HepG2 (cell line): ENCODE results near the gene KHK. TPM values are rescaled to one million over a fixed set of nuclear protein-coding genes. Genes with fewer than 3 reads are reported as not detected.
A peak's percentile ranks its signal among the peaks of the same experiment; 100 is the strongest.

Source experiments
- ARHGAP35 ChIP-seq: sonication (generic); formaldehyde crosslinking; IDR thresholded peaks from 2 replicates; pipeline ENCODE4 v1.9.0; 2022; ENCODE audit warnings: mild to moderate bottlenecking, inconsistent platforms, moderate library complexity, missing genetic modification reagents, borderline replicate concordance
- FIP1L1 ChIP-seq: fragments of 200-400 bp; formaldehyde crosslinking; IDR thresholded peaks from 2 replicates; pipeline ENCODE4 v1.6.1; 2018; ENCODE audit warnings: low read depth, mild to moderate bottlenecking, low read length, moderate library complexity, borderline replicate concordance; ENCODE audit not compliant: insufficient read depth
- FOXK1 ChIP-seq: sonication (generic); formaldehyde crosslinking; IDR thresholded peaks from 2 replicates; pipeline ENCODE4 v1.4.0; 2020; ENCODE audit warnings: low read depth, missing genetic modification reagents, borderline replicate concordance
- MXI1 ChIP-seq: IDR thresholded peaks from 3 replicates; pipeline ENCODE4 v1.6.1; 2012; ENCODE audit warnings: low read depth, low read length, inconsistent platforms, borderline replicate concordance
- RBM22 ChIP-seq: fragments of 200-400 bp; formaldehyde crosslinking; optimal IDR thresholded peaks from 2 replicates; pipeline ENCODE3; 2017; ENCODE audit warnings: mild to moderate bottlenecking, low read length, moderate library complexity
- TOPORS ChIP-seq: sonication (generic); formaldehyde crosslinking; IDR thresholded peaks from 2 replicates; pipeline ENCODE4 v1.8.0; 2023; ENCODE audit warnings: mild to moderate bottlenecking, missing genetic modification reagents
- ZBTB38 ChIP-seq: sonication (generic); formaldehyde crosslinking; IDR thresholded peaks from 2 replicates; pipeline ENCODE4 v1.5.1; 2020; ENCODE audit warnings: mild to moderate bottlenecking, missing genetic modification reagents
- ZFP90 ChIP-seq: sonication (generic); formaldehyde crosslinking; IDR thresholded peaks from 2 replicates; pipeline ENCODE4 v1.8.0; 2022; ENCODE audit warnings: missing genetic modification reagents, mild to moderate bottlenecking, inconsistent platforms, borderline replicate concordance
- ZNF224 ChIP-seq: sonication (generic); formaldehyde crosslinking; IDR thresholded peaks from 2 replicates; pipeline ENCODE4 v1.5.0; 2020; ENCODE audit warnings: mild to moderate bottlenecking, missing genetic modification reagents
- ZNF235 ChIP-seq: sonication (generic); formaldehyde crosslinking; IDR thresholded peaks from 2 replicates; pipeline ENCODE4 v1.8.1; 2023; ENCODE audit warnings: mild to moderate bottlenecking, missing genetic modification reagents, borderline replicate concordance
- ZNF496 ChIP-seq: sonication (generic); formaldehyde crosslinking; IDR thresholded peaks from 2 replicates; pipeline ENCODE4 v1.8.1; 2023; ENCODE audit warnings: mild to moderate bottlenecking, moderate library complexity, missing genetic modification reagents; ENCODE audit not compliant: insufficient replicate concordance
- ZNF772 ChIP-seq: sonication (generic); formaldehyde crosslinking; IDR thresholded peaks from 2 replicates; pipeline ENCODE4 v1.5.0; 2020; ENCODE audit warnings: mild to moderate bottlenecking, missing genetic modification reagents
- ZNF788 ChIP-seq: sonication (generic); formaldehyde crosslinking; IDR thresholded peaks from 2 replicates; pipeline ENCODE4 v1.5.0; 2020; ENCODE audit warnings: mild to moderate bottlenecking, missing genetic modification reagents, borderline replicate concordance
- ZSCAN21 ChIP-seq: sonication (generic); formaldehyde crosslinking; IDR thresholded peaks from 2 replicates; pipeline ENCODE4 v1.8.0; 2022; ENCODE audit warnings: mild to moderate bottlenecking, missing genetic modification reagents, moderate library complexity, borderline replicate concordance
- ZSCAN31 ChIP-seq: sonication (generic); formaldehyde crosslinking; IDR thresholded peaks from 2 replicates; pipeline ENCODE4 v1.5.0; 2020; ENCODE audit warnings: low read depth, mild to moderate bottlenecking, missing genetic modification reagents
- polyA plus RNA-seq, 8 experiments: library from polyadenylated mRNA; depleted of rRNA in 3 of 8; stranded (reverse) in 7 of 8; unstranded in 1 of 8; fragments of >200 nt; fragmentation: Illumina TruSeq in 4 of 8; extraction: Trizol in 4 of 8; gene quantifications; 2 replicates each; pipeline versions ENCODE4 v1.2.1 to v1.2.3, GENCODE V29; 2011 to 2016; ENCODE audit warnings: low read depth in 4 of 8, missing spikeins in 1 of 8, mixed read lengths in 1 of 8; ENCODE audit not compliant: insufficient read depth in 1 of 8
- total RNA-seq, 5 experiments: library from RNA; depleted of rRNA; stranded (reverse); fragments of >200 nt; fragmentation: Illumina TruSeq; extraction: Trizol; gene quantifications; 2 replicates each; pipeline ENCODE4 v1.2.3, GENCODE V29; 2016; ENCODE audit warnings: low read depth in 1 of 5
- TF ChIP-seq, protein P1 (sequence below): IDR thresholded peaks from 2 replicates; pipeline ENCODE4 v1.6.1; 2012; ENCODE audit warnings: inconsistent platforms
- TF ChIP-seq, protein P2 (sequence below): sonication (generic); formaldehyde crosslinking; conservative IDR thresholded peaks from 2 replicates; pipeline ENCODE4 v1.8.0; 2022; ENCODE audit warnings: missing genetic modification reagents
- TF ChIP-seq, protein P3 (sequence below): sonication (generic); formaldehyde crosslinking; IDR thresholded peaks from 2 replicates; pipeline ENCODE4 v1.8.0; 2023; ENCODE audit warnings: mild to moderate bottlenecking, missing genetic modification reagents
- TF ChIP-seq, protein P4 (sequence below): sonication (generic); formaldehyde crosslinking; IDR thresholded peaks from 2 replicates; pipeline ENCODE4 v1.4.0; 2020; ENCODE audit warnings: missing genetic modification reagents
- TF ChIP-seq, protein P5 (sequence below): sonication (generic); formaldehyde crosslinking; conservative IDR thresholded peaks from 2 replicates; pipeline ENCODE4 v1.8.0; 2022; ENCODE audit warnings: low read depth, missing genetic modification reagents

Gene KHK
- total and polyA plus RNA-seq, 2 of the 13 experiments (the other 11 are each of a cell fraction or from before 2014, with no cell fraction given) = 40.9 to 99.2 TPM

DNA sequence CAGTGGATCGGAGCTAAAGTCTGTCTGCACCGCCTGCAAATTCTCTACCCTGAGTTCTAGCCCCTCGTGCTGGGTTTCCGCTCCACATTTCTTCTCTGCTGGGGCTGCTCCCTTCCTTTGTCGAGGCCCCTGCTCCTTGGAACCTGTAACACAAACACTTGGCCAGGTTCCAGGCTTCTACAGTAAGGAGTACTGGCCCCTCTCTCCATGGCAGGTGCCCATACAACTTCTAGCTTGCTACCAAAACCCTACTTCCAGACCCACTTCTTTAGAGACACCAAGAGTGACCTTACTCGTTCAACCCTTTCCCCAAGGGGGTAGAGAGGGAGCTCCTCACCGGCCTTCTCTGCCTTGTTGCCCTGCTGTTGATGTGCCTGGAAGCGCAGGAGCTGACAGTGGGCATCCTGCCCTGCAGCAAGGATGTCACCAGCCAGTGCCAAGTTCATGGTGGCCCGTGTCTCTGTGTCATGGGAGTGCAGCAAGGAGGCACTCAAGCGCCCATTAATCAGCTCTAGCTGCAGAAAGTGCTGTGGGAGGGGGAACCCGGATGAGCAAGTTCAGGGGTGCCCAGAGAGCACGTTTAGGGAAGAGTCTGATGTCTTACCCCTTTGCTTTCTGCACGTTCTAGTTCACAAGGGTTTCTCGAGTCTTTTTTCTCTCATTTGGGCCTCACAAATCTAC is 46.8 kb downstream of the KHK start (continued):
- TF ChIP-seq, protein P1, sequence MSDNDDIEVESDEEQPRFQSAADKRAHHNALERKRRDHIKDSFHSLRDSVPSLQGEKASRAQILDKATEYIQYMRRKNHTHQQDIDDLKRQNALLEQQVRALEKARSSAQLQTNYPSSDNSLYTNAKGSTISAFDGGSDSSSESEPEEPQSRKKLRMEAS = peak; percentile 21; the same call in 1 of the 2 replicates
- TF ChIP-seq, protein P2, sequence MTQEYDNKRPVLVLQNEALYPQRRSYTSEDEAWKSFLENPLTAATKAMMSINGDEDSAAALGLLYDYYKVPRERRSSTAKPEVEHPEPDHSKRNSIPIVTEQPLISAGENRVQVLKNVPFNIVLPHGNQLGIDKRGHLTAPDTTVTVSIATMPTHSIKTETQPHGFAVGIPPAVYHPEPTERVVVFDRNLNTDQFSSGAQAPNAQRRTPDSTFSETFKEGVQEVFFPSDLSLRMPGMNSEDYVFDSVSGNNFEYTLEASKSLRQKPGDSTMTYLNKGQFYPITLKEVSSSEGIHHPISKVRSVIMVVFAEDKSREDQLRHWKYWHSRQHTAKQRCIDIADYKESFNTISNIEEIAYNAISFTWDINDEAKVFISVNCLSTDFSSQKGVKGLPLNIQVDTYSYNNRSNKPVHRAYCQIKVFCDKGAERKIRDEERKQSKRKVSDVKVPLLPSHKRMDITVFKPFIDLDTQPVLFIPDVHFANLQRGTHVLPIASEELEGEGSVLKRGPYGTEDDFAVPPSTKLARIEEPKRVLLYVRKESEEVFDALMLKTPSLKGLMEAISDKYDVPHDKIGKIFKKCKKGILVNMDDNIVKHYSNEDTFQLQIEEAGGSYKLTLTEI (CRISPR knock-in tag) = no peak
- TF ChIP-seq ZFP90 (CRISPR knock-in tag) = 0 out of 2 replicates have a peak, but pooled peaks have one; percentile 61
- TF ChIP-seq FIP1L1 = 0 out of 2 replicates have a peak, but pooled peaks have one; percentile 14
- TF ChIP-seq, protein P3, sequence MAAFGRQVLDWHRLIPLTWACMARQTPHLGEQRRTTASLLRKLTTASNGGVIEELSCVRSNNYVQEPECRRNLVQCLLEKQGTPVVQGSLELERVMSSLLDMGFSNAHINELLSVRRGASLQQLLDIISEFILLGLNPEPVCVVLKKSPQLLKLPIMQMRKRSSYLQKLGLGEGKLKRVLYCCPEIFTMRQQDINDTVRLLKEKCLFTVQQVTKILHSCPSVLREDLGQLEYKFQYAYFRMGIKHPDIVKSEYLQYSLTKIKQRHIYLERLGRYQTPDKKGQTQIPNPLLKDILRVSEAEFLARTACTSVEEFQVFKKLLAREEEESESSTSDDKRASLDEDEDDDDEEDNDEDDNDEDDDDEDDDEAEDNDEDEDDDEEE (CRISPR knock-in tag) = 0 out of 2 replicates have a peak, but pooled peaks have one; percentile 9
- TF ChIP-seq TOPORS (CRISPR knock-in tag) = 0 out of 2 replicates have a peak, but pooled peaks have one; percentile 1
- peak; percentile 33; the same call in 1 of the 2 replicates for TF ChIP-seq ZNF772 (CRISPR knock-in tag)
- TF ChIP-seq ZSCAN31 = peak; percentile 48; the same call in 1 of the 2 replicates
- no peak for TF ChIP-seq ZNF496 (CRISPR knock-in tag)
- TF ChIP-seq ZSCAN21 (CRISPR knock-in tag) = peak; percentile 20; the same call in 1 of the 2 replicates
- TF ChIP-seq, protein P4, sequence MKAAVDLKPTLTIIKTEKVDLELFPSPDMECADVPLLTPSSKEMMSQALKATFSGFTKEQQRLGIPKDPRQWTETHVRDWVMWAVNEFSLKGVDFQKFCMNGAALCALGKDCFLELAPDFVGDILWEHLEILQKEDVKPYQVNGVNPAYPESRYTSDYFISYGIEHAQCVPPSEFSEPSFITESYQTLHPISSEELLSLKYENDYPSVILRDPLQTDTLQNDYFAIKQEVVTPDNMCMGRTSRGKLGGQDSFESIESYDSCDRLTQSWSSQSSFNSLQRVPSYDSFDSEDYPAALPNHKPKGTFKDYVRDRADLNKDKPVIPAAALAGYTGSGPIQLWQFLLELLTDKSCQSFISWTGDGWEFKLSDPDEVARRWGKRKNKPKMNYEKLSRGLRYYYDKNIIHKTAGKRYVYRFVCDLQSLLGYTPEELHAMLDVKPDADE (CRISPR knock-in tag) = no peak
- 0 out of 2 replicates have a peak, but pooled peaks have one; percentile 69 for TF ChIP-seq ZNF224 (CRISPR knock-in tag)
- TF ChIP-seq MXI1 = 0 out of 3 replicates have a peak, but pooled peaks have one; percentile 9
- peak; percentile 56 for TF ChIP-seq RBM22
- TF ChIP-seq, protein P5, sequence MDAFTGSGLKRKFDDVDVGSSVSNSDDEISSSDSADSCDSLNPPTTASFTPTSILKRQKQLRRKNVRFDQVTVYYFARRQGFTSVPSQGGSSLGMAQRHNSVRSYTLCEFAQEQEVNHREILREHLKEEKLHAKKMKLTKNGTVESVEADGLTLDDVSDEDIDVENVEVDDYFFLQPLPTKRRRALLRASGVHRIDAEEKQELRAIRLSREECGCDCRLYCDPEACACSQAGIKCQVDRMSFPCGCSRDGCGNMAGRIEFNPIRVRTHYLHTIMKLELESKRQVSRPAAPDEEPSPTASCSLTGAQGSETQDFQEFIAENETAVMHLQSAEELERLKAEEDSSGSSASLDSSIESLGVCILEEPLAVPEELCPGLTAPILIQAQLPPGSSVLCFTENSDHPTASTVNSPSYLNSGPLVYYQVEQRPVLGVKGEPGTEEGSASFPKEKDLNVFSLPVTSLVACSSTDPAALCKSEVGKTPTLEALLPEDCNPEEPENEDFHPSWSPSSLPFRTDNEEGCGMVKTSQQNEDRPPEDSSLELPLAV (CRISPR knock-in tag) = no peak
- TF ChIP-seq FOXK1 (CRISPR knock-in tag) = no peak
- no peak for TF ChIP-seq ARHGAP35 (CRISPR knock-in tag)
- no peak for TF ChIP-seq ZNF235
- TF ChIP-seq ZNF788 (CRISPR knock-in tag) = peak; percentile 66; the same call in 1 of the 2 replicates
- TF ChIP-seq ZBTB38 (CRISPR knock-in tag) = 0 out of 2 replicates have a peak, but pooled peaks have one; percentile 40
